GM13976 (cell line): ENCODE results near the gene STPG4.
"Not testable (repeated sequence)": the region's sequence is repeated elsewhere in the genome, so short reads cannot be mapped to it uniquely, and the experiment has no call there.

Experiments
- DNase-seq: peaks from one replicate; pipeline ENCODE4 v3.0.0; 2012; ENCODE audit warnings: low spot score
- in situ Hi-C: fragments of 300-500 bp; cut with MboI; formaldehyde crosslinking; loops from one replicate; pipeline ENCODE4 v1.12.0; 2022; ENCODE audit warnings: low sequenced_read_pairs, mixed read lengths, inconsistent platforms; ENCODE audit not compliant: unreplicated experiment
- TF ChIP-seq, protein P1 (sequence below): IDR thresholded peaks from 2 replicates; pipeline ENCODE4 v1.5.1; 2012; ENCODE audit warnings: borderline replicate concordance, mild to moderate bottlenecking; ENCODE audit not compliant: insufficient read depth; ENCODE audit errors: extremely low read depth, missing control alignments, control extremely low read depth

STPG4 gene

DNA sequence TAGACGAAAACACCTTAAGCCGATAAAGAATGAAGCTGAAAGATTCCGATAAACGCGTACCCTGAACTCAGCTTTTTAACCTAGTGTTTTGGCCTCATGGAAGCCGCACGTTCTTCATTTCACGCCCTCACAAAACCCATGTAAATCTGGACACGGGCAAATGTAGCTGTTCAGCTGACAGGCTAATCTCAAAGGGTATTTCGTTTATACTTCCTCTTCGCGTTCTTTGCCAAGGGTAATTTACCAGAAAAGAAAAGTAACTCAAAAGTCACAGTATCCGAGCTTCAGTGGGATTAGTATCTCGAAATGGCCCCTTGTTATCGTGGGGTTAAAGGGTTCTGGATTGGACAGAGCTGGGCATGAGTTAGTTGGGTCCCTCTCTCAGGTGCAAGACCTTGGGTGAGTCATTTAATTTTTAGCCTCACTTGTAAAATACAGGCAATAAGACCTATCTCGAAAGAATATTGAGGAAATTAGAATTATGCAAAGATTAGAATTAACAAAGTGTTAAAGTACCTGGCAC is 22.0 kb upstream of the STPG4 start:
- in situ Hi-C loops = no loop called here
- TF ChIP-seq, protein P1, sequence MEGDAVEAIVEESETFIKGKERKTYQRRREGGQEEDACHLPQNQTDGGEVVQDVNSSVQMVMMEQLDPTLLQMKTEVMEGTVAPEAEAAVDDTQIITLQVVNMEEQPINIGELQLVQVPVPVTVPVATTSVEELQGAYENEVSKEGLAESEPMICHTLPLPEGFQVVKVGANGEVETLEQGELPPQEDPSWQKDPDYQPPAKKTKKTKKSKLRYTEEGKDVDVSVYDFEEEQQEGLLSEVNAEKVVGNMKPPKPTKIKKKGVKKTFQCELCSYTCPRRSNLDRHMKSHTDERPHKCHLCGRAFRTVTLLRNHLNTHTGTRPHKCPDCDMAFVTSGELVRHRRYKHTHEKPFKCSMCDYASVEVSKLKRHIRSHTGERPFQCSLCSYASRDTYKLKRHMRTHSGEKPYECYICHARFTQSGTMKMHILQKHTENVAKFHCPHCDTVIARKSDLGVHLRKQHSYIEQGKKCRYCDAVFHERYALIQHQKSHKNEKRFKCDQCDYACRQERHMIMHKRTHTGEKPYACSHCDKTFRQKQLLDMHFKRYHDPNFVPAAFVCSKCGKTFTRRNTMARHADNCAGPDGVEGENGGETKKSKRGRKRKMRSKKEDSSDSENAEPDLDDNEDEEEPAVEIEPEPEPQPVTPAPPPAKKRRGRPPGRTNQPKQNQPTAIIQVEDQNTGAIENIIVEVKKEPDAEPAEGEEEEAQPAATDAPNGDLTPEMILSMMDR = no peak
- DNase-seq = no peak

DNA sequence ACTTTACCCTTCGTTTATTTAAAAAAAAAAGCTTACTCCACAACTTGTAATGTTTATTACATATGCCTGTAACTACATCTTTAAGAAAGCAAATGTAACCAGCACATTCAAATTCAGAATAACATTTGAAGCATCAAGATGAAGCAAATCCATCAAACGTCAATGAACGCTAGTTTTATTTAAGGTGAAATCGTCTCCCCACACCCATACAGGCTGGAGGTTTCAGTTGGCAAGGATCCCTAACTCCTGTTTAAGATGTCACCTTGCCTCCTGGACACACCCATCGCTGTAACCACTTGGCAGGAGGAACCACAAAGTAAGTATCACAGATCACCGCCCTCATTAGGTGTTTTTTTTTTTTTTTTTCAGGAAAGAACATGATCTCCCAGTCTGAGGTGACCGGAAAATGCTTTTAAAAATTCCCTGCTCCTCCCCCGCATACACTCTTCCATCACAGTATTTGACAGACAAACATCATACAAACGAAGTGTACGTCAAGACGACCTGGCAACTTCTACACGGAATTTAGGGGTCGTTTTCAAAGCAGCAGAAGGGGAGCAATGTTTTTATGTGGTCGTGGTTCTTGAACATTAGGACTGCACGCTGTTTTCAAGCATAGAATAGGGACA is 19.7 kb upstream of the STPG4 start:
- DNase-seq = no peak
- TF ChIP-seq, protein P1 = no peak
- in situ Hi-C loops = no loop called here

DNA sequence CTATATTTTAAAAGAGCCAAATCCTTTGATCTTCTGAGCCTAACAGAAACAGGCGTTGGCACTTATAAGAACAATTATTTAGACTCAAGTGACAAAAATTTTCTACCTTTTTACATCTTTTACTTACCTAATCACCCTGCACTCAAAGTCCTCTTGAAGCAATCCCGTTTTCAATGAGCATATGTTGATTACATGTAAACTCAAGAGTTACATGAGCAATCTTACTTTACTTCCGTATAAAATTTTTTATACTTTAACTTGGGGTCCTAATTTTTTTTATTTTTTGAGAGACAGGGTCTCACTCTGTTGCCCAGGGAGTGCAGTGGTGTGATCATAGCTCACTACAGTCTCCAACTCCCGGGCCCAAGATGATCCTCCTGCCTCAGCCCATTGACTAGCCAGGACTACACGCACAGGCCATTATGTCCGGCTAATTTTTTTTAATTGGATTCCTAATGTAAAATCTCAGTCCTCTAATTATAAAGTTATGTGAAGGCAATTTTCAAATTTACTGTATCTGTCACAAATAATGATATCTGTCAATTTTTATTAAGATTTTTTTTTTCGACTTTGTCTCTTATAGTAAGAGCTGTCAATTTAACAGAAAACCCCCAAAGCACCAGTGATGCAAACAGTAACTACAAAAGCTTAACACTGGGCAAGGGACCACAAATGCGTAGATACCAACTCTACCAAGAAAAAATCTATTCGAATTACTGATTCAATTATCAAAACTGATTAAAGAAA is 19.1 kb upstream of the STPG4 start:
- TF ChIP-seq, protein P1 = no peak
- in situ Hi-C loops = no loop called here
- DNase-seq = no peak

DNA sequence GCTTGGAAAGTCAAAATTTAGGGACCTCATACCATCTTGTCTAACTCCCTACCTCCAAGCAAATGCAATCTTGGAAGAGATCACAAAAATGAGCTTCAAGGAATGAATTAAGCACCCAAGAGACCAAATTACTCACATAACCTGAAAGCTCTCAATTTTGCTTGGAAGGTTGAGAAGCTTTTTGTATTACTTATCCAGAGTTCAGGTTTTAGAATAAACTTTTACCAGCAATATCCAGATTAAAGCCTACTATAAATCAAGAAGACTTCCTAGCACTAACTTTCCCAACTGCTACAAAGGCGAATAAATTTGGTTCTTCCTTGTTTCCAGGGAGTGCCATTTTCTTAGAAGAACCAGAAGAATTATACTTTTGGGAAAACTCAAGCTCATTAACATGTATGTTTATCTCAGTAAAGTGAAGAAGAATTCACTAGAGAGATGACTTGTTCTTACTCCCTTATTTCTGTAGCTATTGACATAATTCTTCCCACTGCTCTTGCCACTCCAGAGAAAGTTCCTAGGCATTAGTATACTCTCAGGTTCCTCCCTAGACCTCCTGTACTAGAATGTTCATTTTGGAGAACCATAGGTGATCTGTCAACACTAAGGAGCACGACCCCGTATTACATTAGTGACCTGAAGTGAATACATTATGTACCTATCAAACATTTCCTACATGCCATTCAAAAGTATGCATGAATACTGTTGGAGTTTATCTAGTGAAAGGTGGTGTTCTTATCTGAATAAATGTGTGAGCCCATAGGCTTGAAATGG is 18.0 kb upstream of the STPG4 start:
- in situ Hi-C loops = no loop called here
- DNase-seq = no peak

DNA sequence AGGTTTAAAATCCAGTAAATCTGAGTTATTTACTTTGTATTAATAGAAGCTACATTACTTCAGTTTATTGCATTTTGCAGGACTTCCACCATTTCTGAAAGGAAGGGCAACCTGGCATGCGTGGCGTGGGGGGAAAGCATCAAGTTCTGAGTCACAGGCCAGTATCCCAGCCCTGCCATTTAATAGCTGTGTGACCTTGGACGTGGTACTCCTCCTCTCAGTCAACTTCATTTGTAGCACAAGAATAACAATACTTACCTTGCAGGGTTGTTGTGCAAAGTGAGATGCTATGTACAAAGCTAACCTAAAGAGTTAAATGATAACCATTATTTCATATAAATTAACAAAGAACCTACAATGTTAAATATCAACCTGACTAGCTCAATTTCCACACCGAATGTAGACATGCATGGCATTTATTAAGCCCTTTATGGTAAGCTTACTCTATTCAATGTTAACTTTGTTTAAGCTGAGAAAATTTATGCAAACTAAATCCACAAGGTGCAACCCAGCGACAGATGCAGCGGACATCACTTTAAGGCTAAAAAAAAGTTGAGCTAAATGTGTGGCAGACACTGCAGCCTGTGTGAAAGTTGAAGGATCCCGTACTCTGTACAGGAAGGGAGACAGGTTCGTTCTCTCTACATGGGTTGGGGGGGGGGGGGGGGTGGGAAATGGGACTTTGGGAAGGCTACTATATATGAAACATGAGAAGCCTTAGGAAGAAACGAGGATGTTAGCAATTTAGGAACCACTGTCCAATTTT is 17.2 kb upstream of the STPG4 start:
- DNase-seq = no peak
- TF ChIP-seq, protein P1 = no peak
- in situ Hi-C loops = no loop called here

More for the DNA sequence above, 18.0 kb upstream of the STPG4 start:
- TF ChIP-seq, protein P1 = no peak

DNA sequence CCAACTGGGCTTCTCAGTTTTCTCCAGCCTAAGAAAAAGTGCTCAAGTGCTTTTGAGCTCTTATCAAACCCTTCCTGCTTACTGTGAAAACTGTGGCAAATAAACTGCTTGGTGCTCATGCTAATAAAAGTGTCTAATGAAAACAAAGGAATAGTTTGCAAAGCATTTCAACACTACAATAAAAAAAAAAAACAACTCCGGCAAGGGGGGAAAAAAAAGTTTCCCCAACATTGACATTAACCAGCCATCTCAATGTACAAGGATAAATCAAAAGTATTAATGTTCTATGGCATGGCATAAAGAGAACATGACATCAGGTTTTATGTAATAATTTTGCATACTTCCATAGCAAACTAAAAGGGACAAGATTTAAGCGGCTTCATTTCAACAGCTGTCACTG is 14.7 kb upstream of the STPG4 start:
- no peak for DNase-seq
- in situ Hi-C loops = no loop called here
- TF ChIP-seq, protein P1 = no peak

DNA sequence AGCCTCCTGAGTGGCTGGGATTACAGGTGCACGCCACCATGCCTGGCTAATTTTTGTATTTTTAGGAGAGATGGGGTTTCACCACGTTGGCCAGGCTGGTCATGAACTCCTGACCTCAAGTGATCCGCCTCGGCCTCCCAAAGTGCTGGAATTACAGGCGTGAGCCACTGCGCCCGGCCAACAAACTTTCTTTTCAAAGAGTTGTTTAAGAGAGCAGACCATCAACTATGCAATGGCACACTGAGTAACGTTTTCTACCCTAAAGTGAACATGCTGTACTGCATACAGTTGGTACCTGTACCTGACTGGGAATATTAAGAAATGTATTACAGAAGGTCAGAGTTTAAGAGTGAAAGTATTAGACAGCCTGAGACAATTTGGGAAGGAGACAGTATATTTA is 13.8 kb upstream of the STPG4 start:
- in situ Hi-C loops, DNase-seq: not testable (repeated sequence)
